B cell (primary cell): ENCODE results near the gene TMEM97. TPM values are rescaled to one million over a fixed set of nuclear protein-coding genes. Genes with fewer than 3 reads are reported as not detected.

Source experiments
- ATAC-seq: fragments of 200-7000 bp; cut with Tn5 transposase; one replicate; pipeline ENCODE4 v1.10.0; 2021; ENCODE audit warnings: low read depth, mild to moderate bottlenecking, moderate number of reproducible peaks, moderate library complexity
- CTCF ChIA-PET: fragments of 350-600 bp; sonication (Branson Sonifier 250); formaldehyde crosslinking; loops from one replicate; lab custom pipeline; 2021; ENCODE audit warnings: antibody characterized with exemption, inconsistent platforms; lab: Charles Lee
- POLR2A ChIA-PET: fragments of 350-600 bp; sonication (Branson Sonifier 250); formaldehyde crosslinking; loops from one replicate; lab custom pipeline; 2021; ENCODE audit warnings: antibody characterized with exemption; lab: Charles Lee
- DNase-seq: peaks from one replicate; pipeline ENCODE4 v3.0.0; 2013
- H2AFZ ChIP-seq: 2 replicates; pipeline ENCODE4 v1.6.1; 2012; ENCODE audit warnings: mild to moderate bottlenecking, low read depth, low read length; ENCODE audit not compliant: insufficient read depth, poor library complexity, severe bottlenecking
- H3K27ac ChIP-seq, 2 donors: 1 replicate in 1 of 2; 2 replicates in 1 of 2; pipeline ENCODE4 v1.5.1; 2012 to 2013; ENCODE audit warnings: low read length in 2 of 2, mild to moderate bottlenecking in 2 of 2, moderate library complexity in 1 of 2
- H3K27me3 ChIP-seq, 4 experiments: fragments of 200-600 bp in 1 of 4; sonication (generic) in 1 of 4; replicated peaks in 1 of 4; 1 replicate in 2 of 4; 2 replicates in 2 of 4; pipeline versions ENCODE4 v1.6.1 to v1.7.0; 2013 to 2016; ENCODE audit warnings: low read length in 3 of 4, mild to moderate bottlenecking in 2 of 4, mixed read lengths in 1 of 4, moderate library complexity in 1 of 4; ENCODE audit not compliant: insufficient read depth in 4 of 4, control insufficient read depth in 3 of 4; ENCODE audit errors: control extremely low read depth in 1 of 4
- H3K36me3 ChIP-seq, 2 experiments: replicated peaks in 1 of 2; 1 replicate in 1 of 2; 2 replicates in 1 of 2; pipeline versions ENCODE4 v1.6.1 to v1.7.1; 2013; ENCODE audit warnings: low read length in 1 of 2; ENCODE audit not compliant: insufficient read depth in 2 of 2, control insufficient read depth in 1 of 2; ENCODE audit errors: control extremely low read depth in 1 of 2, extremely low read depth in 1 of 2
- H3K4me1 ChIP-seq, 2 donors: fragments of 200-600 bp in 1 of 2; sonication (generic) in 1 of 2; 1 replicate in 1 of 2; 2 replicates in 1 of 2; pipeline versions ENCODE4 v1.5.1 to v1.6.1; 2013 to 2017; ENCODE audit warnings: low read length in 2 of 2; ENCODE audit not compliant: control insufficient read depth in 2 of 2, insufficient read depth in 2 of 2
- H3K4me2 ChIP-seq: replicated peaks from 2 replicates; pipeline ENCODE3; 2012; ENCODE audit warnings: mild to moderate bottlenecking, low read depth, low read length; ENCODE audit not compliant: poor library complexity, severe bottlenecking
- H3K4me3 ChIP-seq, 5 experiments: fragments of 200-600 bp in 1 of 5; sonication (generic) in 1 of 5; 1 replicate in 3 of 5; 2 replicates in 2 of 5; pipeline versions ENCODE4 v1.5.1 to v1.7.0; 2011 to 2016; ENCODE audit warnings: low read length in 4 of 5, mild to moderate bottlenecking in 4 of 5, low read depth in 2 of 5, control low read depth in 1 of 5, moderate library complexity in 1 of 5; ENCODE audit not compliant: insufficient read depth in 1 of 5; ENCODE audit errors: control extremely low read depth in 1 of 5, extremely low read depth in 1 of 5
- H3K79me2 ChIP-seq: fragments of 200-600 bp; sonication (generic); one replicate; pipeline ENCODE4 v1.6.0; 2016; ENCODE audit warnings: low read length; ENCODE audit not compliant: control insufficient read depth, insufficient read depth
- H3K9ac ChIP-seq: fragments of 200-600 bp; sonication (generic); 2 replicates; pipeline ENCODE4 v1.6.1; 2017; ENCODE audit warnings: mild to moderate bottlenecking, low read length, moderate library complexity
- H3K9me3 ChIP-seq, 3 donors: one replicate each; pipeline versions ENCODE4 v1.6.1 to v1.7.1; 2013; ENCODE audit warnings: low read length in 2 of 3; ENCODE audit not compliant: control insufficient read depth in 2 of 3, insufficient read depth in 1 of 3; ENCODE audit errors: control extremely low read depth in 1 of 3
- H4K20me1 ChIP-seq: 2 replicates; pipeline ENCODE4 v1.6.0; 2012; ENCODE audit warnings: mild to moderate bottlenecking, low read length; ENCODE audit not compliant: insufficient read depth, control insufficient read depth, poor library complexity, severe bottlenecking
- H3K27ac Mint-ChIP-seq: one replicate; pipeline ENCODE4 v1.8.0; 2021; ENCODE audit warnings: mixed read lengths
- H3K27me3 Mint-ChIP-seq: one replicate; pipeline ENCODE4 v1.8.0; 2021; ENCODE audit warnings: mixed read lengths
- H3K4me1 Mint-ChIP-seq: one replicate; pipeline ENCODE4 v1.8.0; 2021; ENCODE audit warnings: mixed read lengths
- H3K4me3 Mint-ChIP-seq: one replicate; pipeline ENCODE4 v1.8.0; 2021; ENCODE audit warnings: mixed read lengths
- H3K9me3 Mint-ChIP-seq: one replicate; pipeline ENCODE4 v1.8.0; 2022; ENCODE audit warnings: mixed read lengths; ENCODE audit not compliant: insufficient read depth
- EZH2 ChIP-seq: IDR thresholded peaks from 2 replicates; pipeline ENCODE4 v1.6.1; 2012; ENCODE audit warnings: borderline replicate concordance, low read depth, mild to moderate bottlenecking, moderate library complexity, low read length; ENCODE audit not compliant: insufficient read depth, poor library complexity, severe bottlenecking
- WGBS: methylation state at CpG from one replicate; pipeline ENCODE4 v1.1.5; 2013; ENCODE audit warnings: missing lambda C conversion rate; ENCODE audit not compliant: insufficient coverage; 5-methylcytosine and 5-hydroxymethylcytosine counted together
- intact Hi-C: fragments of 100-400 bp; cut with micrococcal nuclease; formaldehyde crosslinking; loops from one replicate; pipeline ENCODE4 v1.10.0; 2022
- polyA plus RNA-seq: library from polyadenylated mRNA; depleted of rRNA; stranded (reverse); fragments of >200 nt; gene quantifications from 2 replicates; pipeline ENCODE4 v1.2.3, GENCODE V29; 2012
- total RNA-seq, 2 donors: library from RNA; stranded (reverse); fragments of 120-200 nt in 1 of 2; gene quantifications; 1 replicate in 1 of 2; 2 replicates in 1 of 2; pipeline versions ENCODE4 v1.2.3 to v1.2.4, GENCODE V29; 2013 to 2022
- TF ChIP-seq, protein P1 (sequence below): fragments of 200-600 bp; IDR thresholded peaks from one replicate; pipeline ENCODE4 v1.8.0; 2022; ENCODE audit warnings: antibody characterized with exemption, mild to moderate bottlenecking

TMEM97 gene
- total and polyA plus RNA-seq, 2 donors (not counting 1 experiment from before 2014, with no cell fraction given), result 1.6 to 6.4 TPM

DNA sequence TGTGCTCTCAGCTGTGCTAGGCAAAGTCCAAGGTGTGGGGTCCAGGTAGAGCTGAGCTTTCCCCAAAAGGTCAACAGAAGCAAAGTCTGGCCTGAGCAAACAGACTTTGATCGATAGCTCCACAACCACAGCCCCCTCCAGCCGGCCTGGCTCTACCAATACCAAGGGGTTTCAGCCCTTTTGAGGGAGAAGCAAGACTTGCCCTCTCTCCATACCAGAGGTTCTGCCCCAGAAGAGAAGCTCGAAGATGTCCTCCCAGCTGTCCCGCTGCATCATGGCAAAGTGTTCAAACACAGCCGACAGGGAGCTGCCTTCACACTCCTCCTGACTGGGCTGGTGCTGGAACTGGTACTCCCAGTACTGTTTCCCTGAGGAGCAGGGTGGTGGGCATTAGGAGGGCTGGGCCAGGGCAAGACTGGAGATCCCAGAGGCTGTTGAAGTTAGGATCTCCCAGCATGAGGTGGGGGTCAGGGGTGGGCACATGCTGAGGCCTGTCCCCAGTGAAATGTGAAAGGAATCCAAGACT lies 49.4 kb downstream of the TMEM97 start:
- Mint-ChIP-seq H3K27me3 (no peaks in the 10 kb centered on the region), H3K4me3 (no peak overlapping the region), H3K27ac (peak overlapping the region; percentile 10), H3K9me3 (no peaks in the 10 kb centered on the region), H3K4me1 (peaks cover 19% of the 10 kb centered on the region)
- DNase-seq (no peak), ATAC-seq (no peak)
- H3K4me2 ChIP-seq, result no peak overlapping the region
- H3K9ac ChIP-seq, result no peak overlapping the region
- H2AFZ ChIP-seq, result no peak overlapping the region
- H4K20me1 ChIP-seq, result peaks cover 11% of the 10 kb centered on the region
- H3K9me3 ChIP-seq, result no peaks in the 10 kb centered on the region
- ChIA-PET CTCF (no interaction called here), POLR2A (interaction anchor here (1.5 to 1.6 kb wide), 2 partner anchors 11 to 33 kb away, joined by 5 to 8 read pairs; partner anchors contain the start of genes IFT20, POLDIP2 and TNFAIP1)
- H3K27ac ChIP-seq, result no peak overlapping the region
- H3K4me3 ChIP-seq, result no peak overlapping the region
- H3K36me3 ChIP-seq, result peaks cover 0 to 19% of the 10 kb centered on the region in 2 experiments
- H3K4me1 ChIP-seq, result peaks cover 14 to 23% of the 10 kb centered on the region in 2 donors
- intact Hi-C loops, result no loop called here
- H3K27me3 ChIP-seq, result no peaks in the 10 kb centered on the region
- 94% methylated on average over 5 of the region's 5 CpGs for WGBS
- H3K79me2 ChIP-seq, result no peaks in the 10 kb centered on the region
- TF ChIP-seq, protein P1, sequence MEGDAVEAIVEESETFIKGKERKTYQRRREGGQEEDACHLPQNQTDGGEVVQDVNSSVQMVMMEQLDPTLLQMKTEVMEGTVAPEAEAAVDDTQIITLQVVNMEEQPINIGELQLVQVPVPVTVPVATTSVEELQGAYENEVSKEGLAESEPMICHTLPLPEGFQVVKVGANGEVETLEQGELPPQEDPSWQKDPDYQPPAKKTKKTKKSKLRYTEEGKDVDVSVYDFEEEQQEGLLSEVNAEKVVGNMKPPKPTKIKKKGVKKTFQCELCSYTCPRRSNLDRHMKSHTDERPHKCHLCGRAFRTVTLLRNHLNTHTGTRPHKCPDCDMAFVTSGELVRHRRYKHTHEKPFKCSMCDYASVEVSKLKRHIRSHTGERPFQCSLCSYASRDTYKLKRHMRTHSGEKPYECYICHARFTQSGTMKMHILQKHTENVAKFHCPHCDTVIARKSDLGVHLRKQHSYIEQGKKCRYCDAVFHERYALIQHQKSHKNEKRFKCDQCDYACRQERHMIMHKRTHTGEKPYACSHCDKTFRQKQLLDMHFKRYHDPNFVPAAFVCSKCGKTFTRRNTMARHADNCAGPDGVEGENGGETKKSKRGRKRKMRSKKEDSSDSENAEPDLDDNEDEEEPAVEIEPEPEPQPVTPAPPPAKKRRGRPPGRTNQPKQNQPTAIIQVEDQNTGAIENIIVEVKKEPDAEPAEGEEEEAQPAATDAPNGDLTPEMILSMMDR, result no peak
- no peak for TF ChIP-seq EZH2

DNA sequence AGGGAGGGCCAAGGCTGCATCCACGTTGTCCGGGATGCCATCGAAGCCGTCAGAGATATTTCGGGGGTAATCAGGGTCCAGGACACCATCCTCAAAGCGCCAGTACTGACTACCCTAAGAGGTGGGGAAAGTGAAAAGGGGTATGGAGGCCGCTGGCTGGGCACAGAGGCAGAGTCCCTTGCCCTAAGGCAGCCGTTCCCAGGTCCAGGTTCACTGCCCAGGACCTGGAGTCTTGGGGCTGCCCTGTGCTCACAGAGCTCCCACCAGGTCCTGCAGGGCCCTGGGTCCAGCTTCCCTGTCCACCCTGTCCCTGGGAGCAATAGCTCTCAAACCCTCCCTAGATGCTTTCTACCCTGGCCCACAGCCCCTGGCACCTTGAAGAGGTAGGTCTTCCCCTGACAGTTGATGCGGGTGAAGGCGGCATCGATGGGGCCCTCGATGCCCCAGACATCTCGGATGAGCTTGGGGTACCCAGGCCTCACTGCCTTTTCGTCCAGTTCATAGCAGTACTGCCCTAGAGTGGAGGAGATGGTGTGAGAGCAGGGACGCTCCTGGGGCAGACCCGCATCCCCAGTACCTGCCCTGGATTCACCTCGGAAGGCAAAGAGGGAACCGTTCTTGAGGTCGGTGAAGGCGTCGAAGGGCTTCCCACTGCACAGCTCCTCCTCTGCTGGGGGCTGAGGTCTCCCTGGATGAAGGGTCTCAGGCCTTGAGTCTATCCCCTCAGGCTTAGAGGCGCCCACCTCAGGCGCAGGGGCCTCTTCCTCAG lies 50.1 kb downstream of the TMEM97 start:
- intact Hi-C loops, result no loop called here
- WGBS, result 95% methylated on average over 22 of the region's 23 CpGs
- Histone ChIP-seq H2AFZ (no peak overlapping the region), H3K9me3 (no peaks in the 10 kb centered on the region), H3K9ac (no peak overlapping the region), H3K4me1 (peaks cover 14 to 23% of the 10 kb centered on the region in 2 donors), H3K4me3 (no peak overlapping the region), H4K20me1 (peaks cover 17% of the 10 kb centered on the region), H3K79me2 (peaks cover under 1% of the 10 kb centered on the region), H3K27ac (no peak overlapping the region), H3K4me2 (no peak overlapping the region), H3K36me3 (peaks cover 0 to 12% of the 10 kb centered on the region in 2 experiments), H3K27me3 (no peaks in the 10 kb centered on the region)
- DNase-seq (no peak), ATAC-seq (no peak)
- Mint-ChIP-seq H3K27ac (no peak overlapping the region), H3K9me3 (no peaks in the 10 kb centered on the region), H3K4me3 (no peak overlapping the region), H3K4me1 (peaks cover 22% of the 10 kb centered on the region), H3K27me3 (no peaks in the 10 kb centered on the region)
- POLR2A ChIA-PET, result interaction anchor here (0.6 to 1.6 kb wide), 4 partner anchors 9 to 34 kb away, joined by 3 to 8 read pairs (median 6); partner anchors contain the start of genes IFT20, POLDIP2 and TNFAIP1
- CTCF ChIA-PET, result no interaction called here
- TF ChIP-seq, protein P1, result no peak
- TF ChIP-seq EZH2, result no peak
